H9 (cell line): ENCODE data around the gene MYO18B. TPM values are rescaled to one million over a fixed set of nuclear protein-coding genes. Genes with fewer than 3 reads are reported as not detected.

Experiments
- DNase-seq: peaks from one replicate; pipeline ENCODE4 v3.0.0-alpha.2; 2017
- H2AFZ ChIP-seq: one replicate; pipeline ENCODE4 v1.6.1; 2013; ENCODE audit warnings: mild to moderate bottlenecking, low read length, control low read depth, moderate library complexity
- H2AK5ac ChIP-seq: 2 replicates; pipeline ENCODE4 v1.6.1; 2013; ENCODE audit warnings: low read length, control low read depth, mixed read lengths; ENCODE audit not compliant: insufficient read length
- H2BK120ac ChIP-seq: one replicate; pipeline ENCODE4 v1.6.1; 2013; ENCODE audit warnings: low read depth, mild to moderate bottlenecking, low read length, control low read depth, inconsistent platforms; ENCODE audit not compliant: poor library complexity, severe bottlenecking
- H2BK12ac ChIP-seq: 2 replicates; pipeline ENCODE4 v1.6.1; 2013; ENCODE audit warnings: low read length, control low read depth, mixed read lengths, low read depth; ENCODE audit not compliant: insufficient read length
- H2BK15ac ChIP-seq: 2 replicates; pipeline ENCODE4 v1.6.1; 2013; ENCODE audit warnings: low read depth, low read length, control low read depth
- H2BK20ac ChIP-seq: one replicate; pipeline ENCODE4 v1.6.1; 2013; ENCODE audit warnings: low read depth, mild to moderate bottlenecking, low read length, control low read depth, inconsistent platforms; ENCODE audit not compliant: poor library complexity, severe bottlenecking
- H2BK5ac ChIP-seq: 2 replicates; pipeline ENCODE4 v1.6.1; 2013; ENCODE audit warnings: low read length, control low read depth, mixed read lengths; ENCODE audit not compliant: insufficient read length
- H3K14ac ChIP-seq: 2 replicates; pipeline ENCODE4 v1.6.1; 2013; ENCODE audit warnings: low read length, control low read depth; ENCODE audit not compliant: insufficient read depth
- H3K18ac ChIP-seq: 2 replicates; pipeline ENCODE4 v1.6.1; 2013; ENCODE audit warnings: low read depth, mild to moderate bottlenecking, mixed read lengths, low read length, control low read depth; ENCODE audit not compliant: insufficient read length
- H3K23ac ChIP-seq: 2 replicates; pipeline ENCODE4 v1.6.1; 2013; ENCODE audit warnings: low read length, control low read depth, mixed read lengths, low read depth; ENCODE audit not compliant: insufficient read length
- H3K23me2 ChIP-seq: 2 replicates; pipeline ENCODE4 v1.6.1; 2013; ENCODE audit warnings: low read depth, mild to moderate bottlenecking, mixed read lengths, low read length, control low read depth; ENCODE audit not compliant: insufficient read length, poor library complexity, severe bottlenecking
- H3K27ac ChIP-seq: 2 replicates; pipeline ENCODE4 v1.5.1; 2013; ENCODE audit warnings: low read length, control low read depth, mixed read lengths, low read depth; ENCODE audit not compliant: insufficient read length
- H3K27me3 ChIP-seq: 2 replicates; pipeline ENCODE4 v1.6.1; 2013; ENCODE audit warnings: low read length, control low read depth, inconsistent platforms; ENCODE audit not compliant: insufficient read depth
- H3K4ac ChIP-seq: 2 replicates; pipeline ENCODE4 v1.6.1; 2013; ENCODE audit warnings: low read depth, mild to moderate bottlenecking, control low read depth, inconsistent platforms, low read length, moderate library complexity
- H3K4me1 ChIP-seq: 2 replicates; pipeline ENCODE4 v1.6.1; 2013; ENCODE audit warnings: low read length, control low read depth, inconsistent platforms; ENCODE audit not compliant: insufficient read depth
- H3K4me2 ChIP-seq: 2 replicates; pipeline ENCODE4 v1.6.1; 2013; ENCODE audit warnings: low read length, control low read depth, mixed read lengths; ENCODE audit not compliant: insufficient read length, insufficient read depth
- H3K56ac ChIP-seq: 2 replicates; pipeline ENCODE4 v1.6.1; 2013; ENCODE audit warnings: low read depth, mild to moderate bottlenecking, mixed read lengths, low read length, control low read depth; ENCODE audit not compliant: insufficient read length
- H3K79me1 ChIP-seq: 2 replicates; pipeline ENCODE4 v1.6.1; 2013; ENCODE audit warnings: low read depth, mild to moderate bottlenecking, moderate library complexity, low read length, control low read depth, inconsistent platforms; ENCODE audit not compliant: insufficient read depth, poor library complexity, severe bottlenecking
- H3K79me2 ChIP-seq: 2 replicates; pipeline ENCODE4 v1.6.1; 2013; ENCODE audit warnings: low read length, control low read depth, inconsistent platforms; ENCODE audit not compliant: insufficient read depth
- H3K9ac ChIP-seq: 2 replicates; pipeline ENCODE4 v1.6.1; 2013; ENCODE audit warnings: low read length, control low read depth, mixed read lengths; ENCODE audit not compliant: insufficient read length; ENCODE audit errors: extremely low read depth
- H3K9me3 ChIP-seq: one replicate; pipeline ENCODE4 v1.6.1; 2013; ENCODE audit warnings: low read depth, low read length, inconsistent platforms; ENCODE audit not compliant: control insufficient read depth
- H3T11ph ChIP-seq: one replicate; pipeline ENCODE4 v1.6.1; 2013; ENCODE audit warnings: mild to moderate bottlenecking, low read length, control low read depth, inconsistent platforms
- H4K20me1 ChIP-seq: one replicate; pipeline ENCODE4 v1.6.1; 2013; ENCODE audit not compliant: control insufficient read depth, insufficient read length, insufficient read depth
- H4K5ac ChIP-seq: 2 replicates; pipeline ENCODE4 v1.6.1; 2013; ENCODE audit warnings: low read depth, mild to moderate bottlenecking, mixed read lengths, low read length, control low read depth; ENCODE audit not compliant: insufficient read length
- H4K8ac ChIP-seq: replicated peaks from 2 replicates; pipeline ENCODE4 v1.6.1; 2013; ENCODE audit warnings: low read length, control low read depth, mixed read lengths, low read depth; ENCODE audit not compliant: insufficient read length
- H4K91ac ChIP-seq: 2 replicates; pipeline ENCODE4 v1.6.1; 2013; ENCODE audit warnings: low read depth, mild to moderate bottlenecking, moderate library complexity, mixed read lengths, low read length, control low read depth; ENCODE audit not compliant: insufficient read length
- H3K27ac Mint-ChIP-seq, 3 experiments: 2 replicates in 2 of 3; 3 replicates in 1 of 3; pipeline ENCODE4 v1.8.0; 2020 to 2021; ENCODE audit warnings: mixed read lengths in 3 of 3, mild to moderate bottlenecking in 1 of 3, moderate library complexity in 1 of 3
- H3K27me3 Mint-ChIP-seq: 2 replicates; pipeline ENCODE4 v1.8.0; 2021; ENCODE audit warnings: low read depth, mild to moderate bottlenecking, moderate library complexity, mixed read lengths
- H3K36me3 Mint-ChIP-seq, 3 experiments: 2 replicates in 2 of 3; 3 replicates in 1 of 3; pipeline ENCODE4 v1.8.0; 2020 to 2021; ENCODE audit warnings: low read depth in 3 of 3, mixed read lengths in 3 of 3; ENCODE audit not compliant: insufficient read depth in 1 of 3
- H3K4me1 Mint-ChIP-seq, 2 experiments: 2 replicates each; pipeline ENCODE4 v1.8.0; 2020; ENCODE audit warnings: mixed read lengths in 2 of 2
- H3K4me3 Mint-ChIP-seq, 2 experiments: 2 replicates in 1 of 2; 3 replicates in 1 of 2; pipeline ENCODE4 v1.8.0; 2020 to 2021; ENCODE audit warnings: mild to moderate bottlenecking in 2 of 2, mixed read lengths in 2 of 2, moderate library complexity in 1 of 2
- H3K9me3 Mint-ChIP-seq, 2 experiments: 2 replicates in 1 of 2; 3 replicates in 1 of 2; pipeline ENCODE4 v1.8.0; 2020; ENCODE audit warnings: mild to moderate bottlenecking in 2 of 2, mixed read lengths in 2 of 2, moderate library complexity in 1 of 2
- CTCF ChIP-seq: fragments of 200-600 bp; sonication (generic); conservative IDR thresholded peaks from 3 replicates; pipeline ENCODE4 v1.8.0; 2021; ENCODE audit warnings: antibody characterized with exemption, mild to moderate bottlenecking
- WGBS: extraction: QIAGEN DNeasy Blood & Tissue Kit; methylation state at CpG from one replicate; pipeline ENCODE4 v1.1.7; 2013; ENCODE audit warnings: missing lambda C conversion rate, low lambda C conversion rate, mixed read lengths; ENCODE audit not compliant: insufficient read length; ENCODE audit errors: extremely low coverage; 5-methylcytosine and 5-hydroxymethylcytosine counted together
- total RNA-seq: library from RNA; stranded (reverse); gene quantifications from 2 replicates; pipeline ENCODE4 v1.2.1, GENCODE V29; 2021

The MYO18B gene
- total RNA-seq, 1 experiment from 2014 or later: 0.46 TPM

GRCh38 chr22:25739659-25740344 is 2.2 kb upstream of the MYO18B start:
- no peak overlapping the region for H2BK120ac ChIP-seq
- no peak overlapping the region for H3K14ac ChIP-seq
- no peak overlapping the region for H3K9ac ChIP-seq
- H3K79me2 ChIP-seq: no peaks in the 10 kb centered on the region
- H4K8ac ChIP-seq: no peak overlapping the region
- Mint-ChIP-seq H3K4me1 (peaks cover 0 to 4% of the 10 kb centered on the region in 2 experiments; a peak in 1 of 4 replicates), H3K4me3 (no peak overlapping the region), H3K9me3 (no peaks in the 10 kb centered on the region), H3K27me3 (peaks cover 5% of the 10 kb centered on the region; the same call in 1 of the 2 replicates), H3K27ac (no peak overlapping the region; a peak in 1 of 7 replicates), H3K36me3 (no peaks in the 10 kb centered on the region; a peak in 1 of 7 replicates)
- no peak overlapping the region; the same call in 1 of the 2 replicates for H2BK15ac ChIP-seq
- H3K23me2 ChIP-seq: no peaks in the 10 kb centered on the region
- H4K20me1 ChIP-seq: no peaks in the 10 kb centered on the region
- WGBS: no CpG with 5 or more reads among the region's 11 CpGs
- no peak overlapping the region for H3K56ac ChIP-seq
- no peak overlapping the region for H2AFZ ChIP-seq
- H3T11ph ChIP-seq: no peak overlapping the region
- TF ChIP-seq CTCF: no peak
- H4K91ac ChIP-seq: no peak overlapping the region
- no peak overlapping the region for H2BK20ac ChIP-seq
- H3K4me2 ChIP-seq: no peak overlapping the region
- no peak overlapping the region for H2BK12ac ChIP-seq
- H3K9me3 ChIP-seq: no peaks in the 10 kb centered on the region
- DNase-seq: no peak
- H4K5ac ChIP-seq: no peak overlapping the region
- no peak overlapping the region for H3K18ac ChIP-seq
- H3K27me3 ChIP-seq: no peaks in the 10 kb centered on the region
- no peaks in the 10 kb centered on the region for H3K79me1 ChIP-seq
- H2BK5ac ChIP-seq: no peak overlapping the region
- H3K4ac ChIP-seq: no peak overlapping the region
- H3K4me1 ChIP-seq: no peaks in the 10 kb centered on the region
- H3K23ac ChIP-seq: no peak overlapping the region
- no peak overlapping the region for H3K27ac ChIP-seq
- H2AK5ac ChIP-seq: no peak overlapping the region
